HepG2 (cell line): ENCODE results near the gene ADIPOR2. TPM values are rescaled to one million over a fixed set of nuclear protein-coding genes. Genes with fewer than 3 reads are reported as not detected.

ENCODE experiments used
- ATF7-NPFF ChIP-seq: sonication (generic); formaldehyde crosslinking; IDR thresholded peaks from 2 replicates; pipeline ENCODE4 v1.8.1; 2023; ENCODE audit warnings: mild to moderate bottlenecking, low read depth, missing genetic modification reagents, moderate library complexity
- EEA1 ChIP-seq: sonication (generic); formaldehyde crosslinking; IDR thresholded peaks from 2 replicates; pipeline ENCODE4 v1.5.1; 2020; ENCODE audit warnings: mild to moderate bottlenecking, missing genetic modification reagents, borderline replicate concordance
- EZH2 ChIP-seq: conservative IDR thresholded peaks from 2 replicates; pipeline ENCODE4 v1.6.1; 2012; ENCODE audit warnings: mild to moderate bottlenecking, low read depth, low read length, moderate library complexity
- FOSL2 ChIP-seq: sonication (generic); formaldehyde crosslinking; IDR thresholded peaks from 2 replicates; pipeline ENCODE4 v1.4.0; 2020; ENCODE audit warnings: missing genetic modification reagents
- ISL2 ChIP-seq: sonication (generic); formaldehyde crosslinking; IDR thresholded peaks from 2 replicates; pipeline ENCODE4 v1.5.0; 2020; ENCODE audit warnings: missing genetic modification reagents
- RAD51 ChIP-seq: fragments of 450-650 bp; IDR thresholded peaks from 2 replicates; pipeline ENCODE4 v1.6.1; 2016; ENCODE audit warnings: borderline replicate concordance
- ZNF431 ChIP-seq: sonication (generic); formaldehyde crosslinking; IDR thresholded peaks from 2 replicates; pipeline ENCODE4 v1.9.0; 2022; ENCODE audit warnings: missing genetic modification reagents, low read depth, mild to moderate bottlenecking, borderline replicate concordance
- ZNF563 ChIP-seq: sonication (generic); formaldehyde crosslinking; IDR thresholded peaks from 2 replicates; pipeline ENCODE4 v1.8.0; 2022; ENCODE audit warnings: mild to moderate bottlenecking, moderate library complexity, missing genetic modification reagents
- ZNF777 ChIP-seq: sonication (generic); formaldehyde crosslinking; IDR thresholded peaks from 2 replicates; pipeline ENCODE4 v1.4.0; 2020; ENCODE audit warnings: missing genetic modification reagents
- polyA plus RNA-seq, 8 experiments: library from polyadenylated mRNA; depleted of rRNA in 3 of 8; stranded (reverse) in 7 of 8; unstranded in 1 of 8; fragments of >200 nt; fragmentation: Illumina TruSeq in 4 of 8; extraction: Trizol in 4 of 8; gene quantifications; 2 replicates each; pipeline versions ENCODE4 v1.2.1 to v1.2.3, GENCODE V29; 2011 to 2016; ENCODE audit warnings: low read depth in 4 of 8, missing spikeins in 1 of 8, mixed read lengths in 1 of 8; ENCODE audit not compliant: insufficient read depth in 1 of 8
- total RNA-seq, 5 experiments: library from RNA; depleted of rRNA; stranded (reverse); fragments of >200 nt; fragmentation: Illumina TruSeq; extraction: Trizol; gene quantifications; 2 replicates each; pipeline ENCODE4 v1.2.3, GENCODE V29; 2016; ENCODE audit warnings: low read depth in 1 of 5
- TF ChIP-seq, protein P1 (sequence below): sonication (generic); formaldehyde crosslinking; IDR thresholded peaks from 2 replicates; pipeline ENCODE4 v1.5.1; 2020; ENCODE audit warnings: mild to moderate bottlenecking, missing genetic modification reagents, moderate library complexity
- TF ChIP-seq, protein P2 (sequence below): IDR thresholded peaks from 2 replicates; pipeline ENCODE4 v1.6.1; 2016; ENCODE audit warnings: low read depth
- TF ChIP-seq, protein P3 (sequence below): sonication (generic); formaldehyde crosslinking; IDR thresholded peaks from 2 replicates; pipeline ENCODE4 v1.8.1; 2022; ENCODE audit warnings: low read depth, mild to moderate bottlenecking, missing genetic modification reagents
- TF ChIP-seq, protein P4 (sequence below): sonication (generic); formaldehyde crosslinking; IDR thresholded peaks from 2 replicates; pipeline ENCODE4 v1.4.0; 2020; ENCODE audit warnings: missing genetic modification reagents

ADIPOR2 gene
- total and polyA plus RNA-seq, 2 of the 13 experiments (the other 11 are each of a cell fraction or from before 2014, with no cell fraction given) = 35.2 to 52.2 TPM

DNA sequence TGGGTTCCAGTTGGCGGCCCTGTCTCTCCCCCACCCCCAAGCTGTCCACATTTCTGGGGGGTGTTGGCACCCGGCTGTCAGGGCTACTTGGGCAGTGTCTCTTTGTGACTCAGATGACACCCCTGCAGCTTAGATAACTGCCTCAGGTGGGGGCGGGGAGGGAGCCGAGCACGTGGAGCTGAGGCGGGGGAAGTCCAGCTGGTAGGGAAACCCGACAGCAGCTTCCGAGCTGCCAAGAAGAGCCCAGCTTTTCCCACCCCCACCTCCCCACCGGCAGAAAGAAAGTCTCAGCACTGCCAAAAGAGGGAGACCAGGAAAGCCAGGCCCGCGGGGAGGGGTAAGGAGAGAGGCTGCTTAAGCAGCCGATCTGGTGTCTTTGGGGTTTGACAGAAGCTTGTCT, 130.9 kb downstream of the ADIPOR2 start (continued):
- TF ChIP-seq, protein P1, sequence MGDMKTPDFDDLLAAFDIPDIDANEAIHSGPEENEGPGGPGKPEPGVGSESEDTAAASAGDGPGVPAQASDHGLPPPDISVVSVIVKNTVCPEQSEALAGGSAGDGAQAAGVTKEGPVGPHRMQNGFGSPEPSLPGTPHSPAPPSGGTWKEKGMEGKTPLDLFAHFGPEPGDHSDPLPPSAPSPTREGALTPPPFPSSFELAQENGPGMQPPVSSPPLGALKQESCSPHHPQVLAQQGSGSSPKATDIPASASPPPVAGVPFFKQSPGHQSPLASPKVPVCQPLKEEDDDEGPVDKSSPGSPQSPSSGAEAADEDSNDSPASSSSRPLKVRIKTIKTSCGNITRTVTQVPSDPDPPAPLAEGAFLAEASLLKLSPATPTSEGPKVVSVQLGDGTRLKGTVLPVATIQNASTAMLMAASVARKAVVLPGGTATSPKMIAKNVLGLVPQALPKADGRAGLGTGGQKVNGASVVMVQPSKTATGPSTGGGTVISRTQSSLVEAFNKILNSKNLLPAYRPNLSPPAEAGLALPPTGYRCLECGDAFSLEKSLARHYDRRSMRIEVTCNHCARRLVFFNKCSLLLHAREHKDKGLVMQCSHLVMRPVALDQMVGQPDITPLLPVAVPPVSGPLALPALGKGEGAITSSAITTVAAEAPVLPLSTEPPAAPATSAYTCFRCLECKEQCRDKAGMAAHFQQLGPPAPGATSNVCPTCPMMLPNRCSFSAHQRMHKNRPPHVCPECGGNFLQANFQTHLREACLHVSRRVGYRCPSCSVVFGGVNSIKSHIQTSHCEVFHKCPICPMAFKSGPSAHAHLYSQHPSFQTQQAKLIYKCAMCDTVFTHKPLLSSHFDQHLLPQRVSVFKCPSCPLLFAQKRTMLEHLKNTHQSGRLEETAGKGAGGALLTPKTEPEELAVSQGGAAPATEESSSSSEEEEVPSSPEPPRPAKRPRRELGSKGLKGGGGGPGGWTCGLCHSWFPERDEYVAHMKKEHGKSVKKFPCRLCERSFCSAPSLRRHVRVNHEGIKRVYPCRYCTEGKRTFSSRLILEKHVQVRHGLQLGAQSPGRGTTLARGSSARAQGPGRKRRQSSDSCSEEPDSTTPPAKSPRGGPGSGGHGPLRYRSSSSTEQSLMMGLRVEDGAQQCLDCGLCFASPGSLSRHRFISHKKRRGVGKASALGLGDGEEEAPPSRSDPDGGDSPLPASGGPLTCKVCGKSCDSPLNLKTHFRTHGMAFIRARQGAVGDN = peak; percentile 48
- TF ChIP-seq ZNF431 (CRISPR knock-in tag) = no peak
- TF ChIP-seq EEA1 = no peak
- TF ChIP-seq, protein P2, sequence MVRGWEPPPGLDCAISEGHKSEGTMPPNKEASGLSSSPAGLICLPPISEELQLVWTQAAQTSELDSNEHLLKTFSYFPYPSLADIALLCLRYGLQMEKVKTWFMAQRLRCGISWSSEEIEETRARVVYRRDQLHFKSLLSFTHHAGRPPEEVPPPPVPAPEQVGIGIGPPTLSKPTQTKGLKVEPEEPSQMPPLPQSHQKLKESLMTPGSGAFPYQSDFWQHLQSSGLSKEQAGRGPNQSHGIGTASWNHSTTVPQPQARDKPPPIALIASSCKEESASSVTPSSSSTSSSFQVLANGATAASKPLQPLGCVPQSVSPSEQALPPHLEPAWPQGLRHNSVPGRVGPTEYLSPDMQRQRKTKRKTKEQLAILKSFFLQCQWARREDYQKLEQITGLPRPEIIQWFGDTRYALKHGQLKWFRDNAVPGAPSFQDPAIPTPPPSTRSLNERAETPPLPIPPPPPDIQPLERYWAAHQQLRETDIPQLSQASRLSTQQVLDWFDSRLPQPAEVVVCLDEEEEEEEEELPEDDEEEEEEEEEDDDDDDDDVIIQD (CRISPR knock-in tag) = no peak
- TF ChIP-seq, protein P3, sequence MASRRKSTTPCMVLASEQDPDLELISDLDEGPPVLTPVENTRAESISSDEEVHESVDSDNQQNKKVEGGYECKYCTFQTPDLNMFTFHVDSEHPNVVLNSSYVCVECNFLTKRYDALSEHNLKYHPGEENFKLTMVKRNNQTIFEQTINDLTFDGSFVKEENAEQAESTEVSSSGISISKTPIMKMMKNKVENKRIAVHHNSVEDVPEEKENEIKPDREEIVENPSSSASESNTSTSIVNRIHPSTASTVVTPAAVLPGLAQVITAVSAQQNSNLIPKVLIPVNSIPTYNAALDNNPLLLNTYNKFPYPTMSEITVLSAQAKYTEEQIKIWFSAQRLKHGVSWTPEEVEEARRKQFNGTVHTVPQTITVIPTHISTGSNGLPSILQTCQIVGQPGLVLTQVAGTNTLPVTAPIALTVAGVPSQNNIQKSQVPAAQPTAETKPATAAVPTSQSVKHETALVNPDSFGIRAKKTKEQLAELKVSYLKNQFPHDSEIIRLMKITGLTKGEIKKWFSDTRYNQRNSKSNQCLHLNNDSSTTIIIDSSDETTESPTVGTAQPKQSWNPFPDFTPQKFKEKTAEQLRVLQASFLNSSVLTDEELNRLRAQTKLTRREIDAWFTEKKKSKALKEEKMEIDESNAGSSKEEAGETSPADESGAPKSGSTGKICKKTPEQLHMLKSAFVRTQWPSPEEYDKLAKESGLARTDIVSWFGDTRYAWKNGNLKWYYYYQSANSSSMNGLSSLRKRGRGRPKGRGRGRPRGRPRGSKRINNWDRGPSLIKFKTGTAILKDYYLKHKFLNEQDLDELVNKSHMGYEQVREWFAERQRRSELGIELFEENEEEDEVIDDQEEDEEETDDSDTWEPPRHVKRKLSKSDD = no peak
- TF ChIP-seq FOSL2 (CRISPR knock-in tag) = 0 out of 2 replicates have a peak, but pooled peaks have one; percentile 12
- no peak for TF ChIP-seq ISL2 (CRISPR knock-in tag)
- TF ChIP-seq RAD51 = no peak
- TF ChIP-seq ZNF777 (CRISPR knock-in tag) = peak; percentile 56; the same call in 1 of the 2 replicates
- no peak for TF ChIP-seq EZH2
- TF ChIP-seq, protein P4, sequence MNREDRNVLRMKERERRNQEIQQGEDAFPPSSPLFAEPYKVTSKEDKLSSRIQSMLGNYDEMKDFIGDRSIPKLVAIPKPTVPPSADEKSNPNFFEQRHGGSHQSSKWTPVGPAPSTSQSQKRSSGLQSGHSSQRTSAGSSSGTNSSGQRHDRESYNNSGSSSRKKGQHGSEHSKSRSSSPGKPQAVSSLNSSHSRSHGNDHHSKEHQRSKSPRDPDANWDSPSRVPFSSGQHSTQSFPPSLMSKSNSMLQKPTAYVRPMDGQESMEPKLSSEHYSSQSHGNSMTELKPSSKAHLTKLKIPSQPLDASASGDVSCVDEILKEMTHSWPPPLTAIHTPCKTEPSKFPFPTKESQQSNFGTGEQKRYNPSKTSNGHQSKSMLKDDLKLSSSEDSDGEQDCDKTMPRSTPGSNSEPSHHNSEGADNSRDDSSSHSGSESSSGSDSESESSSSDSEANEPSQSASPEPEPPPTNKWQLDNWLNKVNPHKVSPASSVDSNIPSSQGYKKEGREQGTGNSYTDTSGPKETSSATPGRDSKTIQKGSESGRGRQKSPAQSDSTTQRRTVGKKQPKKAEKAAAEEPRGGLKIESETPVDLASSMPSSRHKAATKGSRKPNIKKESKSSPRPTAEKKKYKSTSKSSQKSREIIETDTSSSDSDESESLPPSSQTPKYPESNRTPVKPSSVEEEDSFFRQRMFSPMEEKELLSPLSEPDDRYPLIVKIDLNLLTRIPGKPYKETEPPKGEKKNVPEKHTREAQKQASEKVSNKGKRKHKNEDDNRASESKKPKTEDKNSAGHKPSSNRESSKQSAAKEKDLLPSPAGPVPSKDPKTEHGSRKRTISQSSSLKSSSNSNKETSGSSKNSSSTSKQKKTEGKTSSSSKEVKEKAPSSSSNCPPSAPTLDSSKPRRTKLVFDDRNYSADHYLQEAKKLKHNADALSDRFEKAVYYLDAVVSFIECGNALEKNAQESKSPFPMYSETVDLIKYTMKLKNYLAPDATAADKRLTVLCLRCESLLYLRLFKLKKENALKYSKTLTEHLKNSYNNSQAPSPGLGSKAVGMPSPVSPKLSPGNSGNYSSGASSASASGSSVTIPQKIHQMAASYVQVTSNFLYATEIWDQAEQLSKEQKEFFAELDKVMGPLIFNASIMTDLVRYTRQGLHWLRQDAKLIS (CRISPR knock-in tag) = no peak
- TF ChIP-seq ATF7-NPFF = no peak
- TF ChIP-seq ZNF563 = no peak
